Endodermal cell (in vitro differentiated cells): ENCODE data around the gene RRAS. TPM values are rescaled to one million over a fixed set of nuclear protein-coding genes. Genes with fewer than 3 reads are reported as not detected.

Experiments used
- DNase-seq: peaks from one replicate; pipeline ENCODE4 v3.0.0-alpha.2; 2017
- H3K27ac ChIP-seq: 2 replicates; pipeline ENCODE4 v1.5.1; 2013; ENCODE audit warnings: mild to moderate bottlenecking, low read depth, low read length, moderate library complexity
- H3K27me3 ChIP-seq: 2 replicates; pipeline ENCODE4 v1.6.1; 2013; ENCODE audit warnings: mild to moderate bottlenecking, low read length, moderate library complexity; ENCODE audit not compliant: insufficient read depth, control insufficient read depth, poor library complexity, severe bottlenecking
- H3K36me3 ChIP-seq: 2 replicates; pipeline ENCODE4 v1.7.0; 2013; ENCODE audit warnings: mild to moderate bottlenecking, low read length, moderate library complexity; ENCODE audit not compliant: control insufficient read depth, insufficient read depth
- H3K4me1 ChIP-seq: one replicate; pipeline ENCODE4 v1.7.0; 2013; ENCODE audit warnings: low read length; ENCODE audit not compliant: control insufficient read depth, insufficient read depth
- H3K4me3 ChIP-seq: 2 replicates; pipeline ENCODE4 v1.5.1; 2013; ENCODE audit warnings: mild to moderate bottlenecking, low read length, moderate library complexity
- H3K9ac ChIP-seq: 2 replicates; pipeline ENCODE4 v1.6.1; 2013; ENCODE audit warnings: mild to moderate bottlenecking, low read length, moderate library complexity; ENCODE audit not compliant: poor library complexity, severe bottlenecking; ENCODE audit errors: extremely low read depth
- H3K9me3 ChIP-seq: 2 replicates; pipeline ENCODE4 v1.6.1; 2013; ENCODE audit warnings: mild to moderate bottlenecking, low read length, moderate library complexity; ENCODE audit not compliant: control insufficient read depth
- H3K27ac Mint-ChIP-seq: 2 replicates; pipeline ENCODE4 v1.8.0; 2020; ENCODE audit warnings: mixed read lengths
- H3K27me3 Mint-ChIP-seq: 2 replicates; pipeline ENCODE4 v1.8.0; 2021; ENCODE audit warnings: mild to moderate bottlenecking, mixed read lengths; ENCODE audit not compliant: insufficient read depth
- H3K36me3 Mint-ChIP-seq: 2 replicates; pipeline ENCODE4 v1.8.0; 2020; ENCODE audit warnings: low read depth, mixed read lengths
- H3K4me1 Mint-ChIP-seq: 2 replicates; pipeline ENCODE4 v1.8.0; 2020; ENCODE audit warnings: mixed read lengths
- H3K4me3 Mint-ChIP-seq: 2 replicates; pipeline ENCODE4 v1.8.0; 2020; ENCODE audit warnings: mild to moderate bottlenecking, moderate library complexity, mixed read lengths
- H3K9me3 Mint-ChIP-seq: 2 replicates; pipeline ENCODE4 v1.8.0; 2020; ENCODE audit warnings: mild to moderate bottlenecking, mixed read lengths
- WGBS, 2 experiments: methylation state at CpG; one replicate each; pipeline versions ENCODE4 v1.1.5 to v1.1.7; 2013; ENCODE audit warnings: missing lambda C conversion rate in 2 of 2, mixed read lengths in 1 of 2; ENCODE audit not compliant: insufficient coverage in 1 of 2, insufficient read length in 1 of 2; 5-methylcytosine and 5-hydroxymethylcytosine counted together
- total RNA-seq, 2 donors: library from RNA; stranded (reverse); fragmentation: NEBNext Ultra II Directional in 1 of 2; extraction: Animal tissue kit (Norgen Biotek cat#: 25700) in 1 of 2; gene quantifications; 2 replicates in 1 of 2; 3 replicates in 1 of 2; pipeline ENCODE4 v1.2.1, GENCODE V29; 2021
- TF ChIP-seq, protein P1 (sequence below): fragments of 200-600 bp; sonication (generic); conservative IDR thresholded peaks from 2 replicates; pipeline ENCODE4 v1.5.0; 2021; ENCODE audit warnings: antibody characterized with exemption, mild to moderate bottlenecking

RRAS gene
- total RNA-seq, 2 donors from 2014 or later: 5.8 to 7.3 TPM

DNA sequence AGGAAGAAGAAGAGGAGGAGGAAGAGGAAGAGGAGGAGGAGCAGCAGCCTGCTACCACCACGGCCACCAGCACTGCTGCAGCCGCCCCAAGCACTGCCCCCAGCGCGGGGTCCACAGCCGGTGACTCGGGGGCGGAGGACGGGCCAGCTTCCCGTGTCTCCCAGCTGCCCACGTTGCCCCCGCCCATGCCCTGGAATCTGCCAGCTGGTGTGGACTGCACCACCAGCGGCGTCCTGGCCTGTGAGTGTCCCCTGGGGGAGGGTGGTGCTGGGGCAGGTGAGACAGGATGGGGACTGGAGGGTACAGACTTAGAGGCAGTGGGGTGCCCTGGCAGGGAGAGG is 13.5 kb upstream of the RRAS start:
- no peak overlapping the region for H3K4me3 ChIP-seq
- no peaks in the 10 kb centered on the region for H3K27me3 ChIP-seq
- H3K27me3 Mint-ChIP-seq: no peaks in the 10 kb centered on the region
- H3K27ac ChIP-seq: no peak overlapping the region
- TF ChIP-seq, protein P1, sequence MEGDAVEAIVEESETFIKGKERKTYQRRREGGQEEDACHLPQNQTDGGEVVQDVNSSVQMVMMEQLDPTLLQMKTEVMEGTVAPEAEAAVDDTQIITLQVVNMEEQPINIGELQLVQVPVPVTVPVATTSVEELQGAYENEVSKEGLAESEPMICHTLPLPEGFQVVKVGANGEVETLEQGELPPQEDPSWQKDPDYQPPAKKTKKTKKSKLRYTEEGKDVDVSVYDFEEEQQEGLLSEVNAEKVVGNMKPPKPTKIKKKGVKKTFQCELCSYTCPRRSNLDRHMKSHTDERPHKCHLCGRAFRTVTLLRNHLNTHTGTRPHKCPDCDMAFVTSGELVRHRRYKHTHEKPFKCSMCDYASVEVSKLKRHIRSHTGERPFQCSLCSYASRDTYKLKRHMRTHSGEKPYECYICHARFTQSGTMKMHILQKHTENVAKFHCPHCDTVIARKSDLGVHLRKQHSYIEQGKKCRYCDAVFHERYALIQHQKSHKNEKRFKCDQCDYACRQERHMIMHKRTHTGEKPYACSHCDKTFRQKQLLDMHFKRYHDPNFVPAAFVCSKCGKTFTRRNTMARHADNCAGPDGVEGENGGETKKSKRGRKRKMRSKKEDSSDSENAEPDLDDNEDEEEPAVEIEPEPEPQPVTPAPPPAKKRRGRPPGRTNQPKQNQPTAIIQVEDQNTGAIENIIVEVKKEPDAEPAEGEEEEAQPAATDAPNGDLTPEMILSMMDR: no peak
- 94% methylated on average over 13 of the region's 13 CpGs; no CpG with 5 or more reads in 1 of the 2 experiments for WGBS, 2 experiments
- H3K27ac Mint-ChIP-seq: no peak overlapping the region
- peaks cover 63% of the 10 kb centered on the region for H3K36me3 ChIP-seq
- H3K36me3 Mint-ChIP-seq: peaks cover 65% of the 10 kb centered on the region
- no peaks in the 10 kb centered on the region for H3K4me1 Mint-ChIP-seq
- no peak for DNase-seq
- no peak overlapping the region for H3K9ac ChIP-seq
- H3K9me3 Mint-ChIP-seq: no peaks in the 10 kb centered on the region
- no peak overlapping the region for H3K4me3 Mint-ChIP-seq
- H3K4me1 ChIP-seq: no peaks in the 10 kb centered on the region
- no peaks in the 10 kb centered on the region for H3K9me3 ChIP-seq

- 95 to 99% methylated on average over 30 to 58 of the region's 58 CpGs for WGBS, 2 experiments
These were observed 12.9 kb upstream of the RRAS start for GRCh38 chr19:49652551-49653465.

DNA sequence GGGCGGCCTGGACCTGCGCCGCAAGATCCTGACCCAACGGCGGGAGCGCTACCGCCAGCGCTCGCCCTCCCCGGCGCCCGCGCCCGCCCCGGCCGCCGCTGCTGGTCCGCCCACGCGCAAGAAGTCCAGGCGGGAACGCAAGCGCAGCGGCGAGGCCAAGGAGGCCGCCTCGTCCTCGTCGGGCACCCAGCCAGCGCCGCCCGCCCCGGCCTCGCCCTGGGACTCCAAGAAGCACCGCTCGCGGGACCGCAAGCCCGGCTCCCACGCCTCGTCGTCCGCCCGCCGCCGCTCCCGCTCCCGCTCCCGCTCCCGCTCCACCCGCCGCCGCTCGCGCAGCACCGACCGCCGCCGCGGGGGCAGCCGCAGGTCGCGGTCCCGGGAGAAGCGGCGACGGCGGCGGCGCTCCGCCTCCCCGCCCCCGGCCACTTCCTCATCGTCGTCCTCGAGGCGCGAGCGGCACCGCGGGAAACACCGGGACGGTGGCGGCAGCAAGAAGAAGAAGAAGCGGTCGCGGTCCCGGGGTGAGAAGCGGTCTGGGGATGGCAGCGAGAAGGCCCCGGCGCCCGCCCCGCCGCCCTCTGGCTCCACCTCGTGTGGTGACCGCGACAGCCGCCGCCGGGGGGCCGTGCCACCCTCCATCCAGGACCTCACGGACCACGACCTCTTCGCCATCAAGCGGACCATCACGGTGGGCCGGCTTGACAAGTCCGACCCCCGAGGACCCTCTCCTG is 12.0 kb upstream of the RRAS start:
- Histone ChIP-seq H3K27ac (no peak overlapping the region), H3K36me3 (peaks cover 66% of the 10 kb centered on the region), H3K27me3 (no peaks in the 10 kb centered on the region), H3K9me3 (no peaks in the 10 kb centered on the region), H3K9ac (no peak overlapping the region), H3K4me1 (no peaks in the 10 kb centered on the region), H3K4me3 (no peak overlapping the region)
- 97% methylated on average over 72 to 109 of the region's 110 CpGs for WGBS, 2 experiments
- no peaks in the 10 kb centered on the region for H3K4me1 Mint-ChIP-seq
- TF ChIP-seq, protein P1: no peak
- peaks cover 57% of the 10 kb centered on the region for H3K36me3 Mint-ChIP-seq
- H3K4me3 Mint-ChIP-seq: no peak overlapping the region
- no peaks in the 10 kb centered on the region for H3K9me3 Mint-ChIP-seq
- no peaks in the 10 kb centered on the region for H3K27me3 Mint-ChIP-seq
- no peak overlapping the region for H3K27ac Mint-ChIP-seq
- no peak for DNase-seq

More at GRCh38 chr19:49652551-49653465, 12.9 kb upstream of the RRAS start:
- Histone ChIP-seq H3K9ac (no peak overlapping the region), H3K4me1 (no peaks in the 10 kb centered on the region), H3K27ac (no peak overlapping the region), H3K9me3 (no peaks in the 10 kb centered on the region), H3K36me3 (peaks cover 64% of the 10 kb centered on the region), H3K27me3 (no peaks in the 10 kb centered on the region), H3K4me3 (no peak overlapping the region)
- Mint-ChIP-seq H3K27me3 (no peaks in the 10 kb centered on the region), H3K36me3 (peaks cover 61% of the 10 kb centered on the region), H3K27ac (no peak overlapping the region), H3K4me1 (no peaks in the 10 kb centered on the region), H3K9me3 (no peaks in the 10 kb centered on the region), H3K4me3 (no peak overlapping the region)
- no peak for DNase-seq
- TF ChIP-seq, protein P1: no peak
